GM12872 (cell line): Measurements from ENCODE around the gene MAD2L2.

Source experiments
- CTCF ChIP-seq: IDR thresholded peaks from 3 replicates; pipeline ENCODE4 v1.5.1; 2011; ENCODE audit warnings: low read depth, mild to moderate bottlenecking, low read length, moderate library complexity; ENCODE audit not compliant: insufficient read depth

Gene MAD2L2

GRCh38 chr1:11722538-11722937 lies 41.6 kb upstream of the MAD2L2 start:
- TF ChIP-seq CTCF, result no peak

- no peak for TF ChIP-seq CTCF
Measured at GRCh38 chr1:11721311-11721710, 40.4 kb upstream of the MAD2L2 start.

- TF ChIP-seq CTCF, result no peak
Measured at GRCh38 chr1:11720525-11720924, 39.6 kb upstream of the MAD2L2 start.

- TF ChIP-seq CTCF, result no peak
Measured at GRCh38 chr1:11720033-11720376, 39.1 kb upstream of the MAD2L2 start.

GRCh38 chr1:11719313-11720032 lies 38.5 kb upstream of the MAD2L2 start:
- peak; percentile 98 for TF ChIP-seq CTCF

GRCh38 chr1:11714831-11715575 lies 34.1 kb upstream of the MAD2L2 start:
- no peak for TF ChIP-seq CTCF

GRCh38 chr1:11713095-11713494 lies 32.1 kb upstream of the MAD2L2 start:
- TF ChIP-seq CTCF, result no peak
